Measurements from ENCODE around the gene CSN3.
"Not testable (repeated sequence)": the region's sequence is repeated elsewhere in the genome, so short reads cannot be mapped to it uniquely, and the experiment has no call there.

CSN3 gene

GRCh38 chr4:70242297-70242696 lies at the start of gene CSN3:
Gene CSN3, plus strand, starts transcription at chr4:70242597. Its CDS starts 2,223 bp downstream, at chr4:70244820.
- DNase-seq, result not testable (repeated sequence)

GRCh38 chr4:70192895-70193294 lies 49.5 kb upstream of the CSN3 start:
- no peak for DNase-seq

- DNase-seq, result no peak
These were observed 47.0 kb upstream of the CSN3 start, which contains the start of gene ODAM for GRCh38 chr4:70195425-70195824. Gene ODAM, plus strand, starts transcription at chr4:70195725. Its CDS starts 819 bp downstream, at chr4:70196544.

GRCh38 chr4:70196857-70197256 lies 45.5 kb upstream of the CSN3 start:
- no peak for DNase-seq

GRCh38 chr4:70197842-70198241 lies 44.6 kb upstream of the CSN3 start:
- no peak for DNase-seq

- no peak for DNase-seq
These were observed 38.8 kb upstream of the CSN3 start for GRCh38 chr4:70203601-70204000.

GRCh38 chr4:70212752-70213151 lies 29.6 kb upstream of the CSN3 start:
- not testable (repeated sequence) for DNase-seq

GRCh38 chr4:70216109-70216508 lies 26.3 kb upstream of the CSN3 start:
- DNase-seq, result not testable (repeated sequence)

GRCh38 chr4:70216550-70216949 lies 25.8 kb upstream of the CSN3 start:
- DNase-seq, result not testable (repeated sequence)

- DNase-seq, result not testable (repeated sequence)
These were observed 21.0 kb upstream of the CSN3 start for GRCh38 chr4:70221389-70221788.

- DNase-seq, result not testable (repeated sequence)
These were observed 20.6 kb upstream of the CSN3 start for GRCh38 chr4:70221818-70222217.

- DNase-seq, result no peak
These were observed 16.6 kb upstream of the CSN3 start, which contains the start of gene FDCSP for GRCh38 chr4:70225824-70226223. Gene FDCSP, plus strand, starts transcription at chr4:70226124. Its CDS starts 5,071 bp downstream, at chr4:70231195.

- no peak for DNase-seq
These were observed 6.3 kb upstream of the CSN3 start for GRCh38 chr4:70236125-70236524.

GRCh38 chr4:70239131-70239883 lies 3.1 kb upstream of the CSN3 start:
- DNase-seq, result no peak

- DNase-seq, result no peak
These were observed 2.4 kb upstream of the CSN3 start for GRCh38 chr4:70239884-70240591.

- DNase-seq, result no peak
These were observed 694 bp downstream of the CSN3 start for GRCh38 chr4:70243091-70243490.

- DNase-seq, result no peak
These were observed 9.0 kb downstream of the CSN3 start for GRCh38 chr4:70251250-70251944.

GRCh38 chr4:70251945-70252277 lies 9.5 kb downstream of the CSN3 start:
- DNase-seq, result no peak

GRCh38 chr4:70269674-70270073 lies 27.3 kb downstream of the CSN3 start:
- no peak for DNase-seq

- no peak for DNase-seq
These were observed 34.7 kb downstream of the CSN3 start for GRCh38 chr4:70277121-70277520.

- no peak for DNase-seq
These were observed 38.2 kb downstream of the CSN3 start for GRCh38 chr4:70280567-70280966.

GRCh38 chr4:70288651-70289050 lies 46.3 kb downstream of the CSN3 start:
- DNase-seq, result no peak

GRCh38 chr4:70291341-70291740 lies 48.9 kb downstream of the CSN3 start:
- DNase-seq, result no peak

- no peak for DNase-seq
These were observed 55.2 kb downstream of the CSN3 start for GRCh38 chr4:70297576-70297975.
